Sigmoid colon (tissue), 4 donors: ENCODE results near the gene WNK3.

Experiments
- EP300 ChIP-seq, 4 donors: sonication (generic); formaldehyde crosslinking; IDR thresholded peaks; one replicate each; pipeline ENCODE4 v1.6.1; 2017; ENCODE audit warnings: antibody characterized with exemption in 4 of 4
- POLR2A ChIP-seq, 2 donors: fragments of 450-650 bp; IDR thresholded peaks; one replicate each; pipeline ENCODE4 v1.6.1; 2016; ENCODE audit warnings: antibody characterized with exemption in 2 of 2, mild to moderate bottlenecking in 2 of 2, moderate library complexity in 2 of 2
- TF ChIP-seq, protein P1 (sequence below), 4 experiments: fragments of 450-650 bp in 3 of 4; fragments of 200-600 bp in 1 of 4; IDR thresholded peaks; one replicate each; pipeline ENCODE4 v1.5.1; 2016 to 2019; ENCODE audit warnings: antibody characterized with exemption in 4 of 4, mild to moderate bottlenecking in 3 of 4, moderate library complexity in 2 of 4

DNA sequence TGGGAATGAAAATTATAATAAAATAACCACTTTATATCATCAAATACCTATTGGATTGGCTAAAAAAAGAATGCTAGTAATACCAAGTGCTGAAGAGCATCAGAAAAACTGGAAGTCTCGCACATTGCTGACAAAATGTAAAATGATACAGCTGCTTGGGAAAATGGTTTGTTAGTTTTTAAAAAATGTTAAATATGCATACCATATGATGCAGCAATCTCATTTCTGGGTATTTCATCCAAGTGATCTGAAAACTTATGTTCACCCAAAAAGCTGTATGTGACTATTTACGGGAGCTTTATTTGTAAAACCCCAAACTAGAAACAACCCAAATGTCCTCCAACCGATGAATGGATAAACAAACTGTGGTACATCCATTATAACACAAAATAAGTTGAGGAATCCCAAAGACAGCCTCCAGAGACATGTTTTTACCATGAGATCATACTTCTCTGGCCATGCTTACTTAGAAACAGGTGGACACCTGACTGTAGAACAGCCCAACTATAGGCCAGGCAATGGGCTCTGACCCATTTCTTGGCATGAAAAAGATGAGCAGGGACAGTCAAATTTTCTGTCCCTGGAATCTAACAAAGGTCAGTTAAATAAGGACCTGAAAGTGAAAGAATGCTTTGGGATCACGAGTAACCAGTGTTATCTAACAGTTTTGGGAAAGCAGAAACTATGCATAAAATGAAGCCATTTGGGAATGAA, 127.3 kb downstream of the WNK3 start:
- TF ChIP-seq, protein P1, sequence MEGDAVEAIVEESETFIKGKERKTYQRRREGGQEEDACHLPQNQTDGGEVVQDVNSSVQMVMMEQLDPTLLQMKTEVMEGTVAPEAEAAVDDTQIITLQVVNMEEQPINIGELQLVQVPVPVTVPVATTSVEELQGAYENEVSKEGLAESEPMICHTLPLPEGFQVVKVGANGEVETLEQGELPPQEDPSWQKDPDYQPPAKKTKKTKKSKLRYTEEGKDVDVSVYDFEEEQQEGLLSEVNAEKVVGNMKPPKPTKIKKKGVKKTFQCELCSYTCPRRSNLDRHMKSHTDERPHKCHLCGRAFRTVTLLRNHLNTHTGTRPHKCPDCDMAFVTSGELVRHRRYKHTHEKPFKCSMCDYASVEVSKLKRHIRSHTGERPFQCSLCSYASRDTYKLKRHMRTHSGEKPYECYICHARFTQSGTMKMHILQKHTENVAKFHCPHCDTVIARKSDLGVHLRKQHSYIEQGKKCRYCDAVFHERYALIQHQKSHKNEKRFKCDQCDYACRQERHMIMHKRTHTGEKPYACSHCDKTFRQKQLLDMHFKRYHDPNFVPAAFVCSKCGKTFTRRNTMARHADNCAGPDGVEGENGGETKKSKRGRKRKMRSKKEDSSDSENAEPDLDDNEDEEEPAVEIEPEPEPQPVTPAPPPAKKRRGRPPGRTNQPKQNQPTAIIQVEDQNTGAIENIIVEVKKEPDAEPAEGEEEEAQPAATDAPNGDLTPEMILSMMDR (IDR thresholded peaks at IDR 0.05) = no peak
- no peak for TF ChIP-seq POLR2A (IDR thresholded peaks at IDR 0.05)
- no peak for TF ChIP-seq EP300 (IDR thresholded peaks at IDR 0.05)
